Activated T-helper 1 cell treated with anti-CD3 and anti-CD28 coated beads, Interleukin-12 subunit alpha, Interleukin-12 subunit beta, Interleukin-2, Interleukin-4 antibody, amounts not matched to agents 30 ng/mL and 10 ng/mL and 1 ng/mL, durations not matched to agents 14 hours and 24 hours and 36 hours (primary cell): ENCODE results near the gene SENP1. TPM values are rescaled to one million over a fixed set of nuclear protein-coding genes. Genes with fewer than 3 reads are reported as not detected.

Experiments used
- DNase-seq: peaks from one replicate; pipeline ENCODE4 v3.0.0; 2021; ENCODE audit warnings: low spot score
- H3K27ac Mint-ChIP-seq: one replicate; pipeline ENCODE4 v1.8.0; 2021; ENCODE audit warnings: mild to moderate bottlenecking, mixed read lengths
- H3K27me3 Mint-ChIP-seq: one replicate; pipeline ENCODE4 v1.8.0; 2022; ENCODE audit warnings: mild to moderate bottlenecking, moderate library complexity, mixed read lengths; ENCODE audit not compliant: insufficient read depth
- H3K36me3 Mint-ChIP-seq: one replicate; pipeline ENCODE4 v1.8.0; 2021; ENCODE audit warnings: low read depth, mixed read lengths
- H3K4me1 Mint-ChIP-seq: one replicate; pipeline ENCODE4 v1.8.0; 2021; ENCODE audit warnings: low read depth, mixed read lengths
- H3K4me3 Mint-ChIP-seq: one replicate; pipeline ENCODE4 v1.8.0; 2021; ENCODE audit warnings: mild to moderate bottlenecking, moderate library complexity, mixed read lengths
- H3K9me3 Mint-ChIP-seq: one replicate; pipeline ENCODE4 v1.8.0; 2021; ENCODE audit warnings: mixed read lengths
- intact Hi-C: fragments of 100-400 bp; cut with micrococcal nuclease; formaldehyde crosslinking; loops from one replicate; pipeline ENCODE4 v1.15.1; 2024
- total RNA-seq: library from RNA; stranded (reverse); gene quantifications from 2 replicates; pipeline ENCODE4 v1.2.3, GENCODE V29; 2022

SENP1 gene
- total RNA-seq, result 51.3 and 52.2 TPM in 2 replicates

GRCh38 chr12:48105867-48106680 lies at the start of gene SENP1:
SENP1 (minus strand) TSS chr12:48106079; CDS start chr12:48101472, 4,607 bp downstream.
- DNase-seq, result peak; percentile 87
- Mint-ChIP-seq H3K36me3 (peaks cover 8% of the 10 kb centered on the region), H3K9me3 (no peaks in the 10 kb centered on the region), H3K27ac (peak within 1 kb of the TSS; percentile 96), H3K4me3 (peak within 1 kb of the TSS; percentile 97), H3K27me3 (peaks cover 5% of the 10 kb centered on the region), H3K4me1 (peaks cover 48% of the 10 kb centered on the region)
- intact Hi-C loops, result loop anchor here (1.0 to 10.0 kb wide), 12 partner anchors 13 to 709 kb away; partner anchors contain the start of genes ASB8, CACNB3, CCDC184 and CCNT1

GRCh38 chr12:48151103-48151771 lies 45.4 kb upstream of the SENP1 start:
- Mint-ChIP-seq H3K27ac (no peak overlapping the region), H3K27me3 (no peaks in the 10 kb centered on the region), H3K4me1 (peaks cover 2% of the 10 kb centered on the region), H3K9me3 (no peaks in the 10 kb centered on the region), H3K4me3 (no peak overlapping the region), H3K36me3 (peaks cover 36% of the 10 kb centered on the region)
- intact Hi-C loops, result no loop called here
- no peak for DNase-seq

- no peaks in the 10 kb centered on the region for H3K9me3 Mint-ChIP-seq
- no peaks in the 10 kb centered on the region for H3K4me1 Mint-ChIP-seq
- intact Hi-C loops, result no loop called here
- no peak overlapping the region for H3K27ac Mint-ChIP-seq
- peaks cover 35% of the 10 kb centered on the region for H3K36me3 Mint-ChIP-seq
- H3K27me3 Mint-ChIP-seq, result no peaks in the 10 kb centered on the region
- H3K4me3 Mint-ChIP-seq, result no peak overlapping the region
- no peak for DNase-seq
Observed at GRCh38 chr12:48145981-48146380, 40.1 kb upstream of the SENP1 start.

- peaks cover 26% of the 10 kb centered on the region for H3K36me3 Mint-ChIP-seq
- H3K27ac Mint-ChIP-seq, result no peak overlapping the region
- no peak overlapping the region for H3K4me3 Mint-ChIP-seq
- no peaks in the 10 kb centered on the region for H3K9me3 Mint-ChIP-seq
- H3K4me1 Mint-ChIP-seq, result no peaks in the 10 kb centered on the region
- no peaks in the 10 kb centered on the region for H3K27me3 Mint-ChIP-seq
- DNase-seq, result no peak
- intact Hi-C loops, result no loop called here
Observed at GRCh38 chr12:48143898-48144297, 38.0 kb upstream of the SENP1 start.

GRCh38 chr12:48142818-48143674 lies 37.2 kb upstream of the SENP1 start:
- no peaks in the 10 kb centered on the region for H3K27me3 Mint-ChIP-seq
- H3K9me3 Mint-ChIP-seq, result no peaks in the 10 kb centered on the region
- DNase-seq, result no peak
- H3K27ac Mint-ChIP-seq, result no peak overlapping the region
- intact Hi-C loops, result no loop called here
- H3K36me3 Mint-ChIP-seq, result peaks cover 25% of the 10 kb centered on the region
- no peak overlapping the region for H3K4me3 Mint-ChIP-seq
- no peaks in the 10 kb centered on the region for H3K4me1 Mint-ChIP-seq

GRCh38 chr12:48135027-48135426 lies 29.1 kb upstream of the SENP1 start:
- Mint-ChIP-seq H3K27me3 (no peaks in the 10 kb centered on the region), H3K27ac (no peak overlapping the region), H3K36me3 (peaks cover 9% of the 10 kb centered on the region), H3K4me1 (no peaks in the 10 kb centered on the region), H3K4me3 (no peak overlapping the region), H3K9me3 (no peaks in the 10 kb centered on the region)
- intact Hi-C loops, result no loop called here
- DNase-seq, result no peak

GRCh38 chr12:48132826-48133225 lies 26.9 kb upstream of the SENP1 start:
- intact Hi-C loops, result no loop called here
- peaks cover 9% of the 10 kb centered on the region for H3K36me3 Mint-ChIP-seq
- no peaks in the 10 kb centered on the region for H3K4me1 Mint-ChIP-seq
- DNase-seq, result no peak
- no peak overlapping the region for H3K4me3 Mint-ChIP-seq
- no peaks in the 10 kb centered on the region for H3K9me3 Mint-ChIP-seq
- H3K27me3 Mint-ChIP-seq, result no peaks in the 10 kb centered on the region
- H3K27ac Mint-ChIP-seq, result no peak overlapping the region

GRCh38 chr12:48131517-48131916 lies 25.6 kb upstream of the SENP1 start:
- DNase-seq, result no peak
- intact Hi-C loops, result no loop called here
- peaks cover 16% of the 10 kb centered on the region for H3K36me3 Mint-ChIP-seq
- H3K9me3 Mint-ChIP-seq, result no peaks in the 10 kb centered on the region
- H3K27ac Mint-ChIP-seq, result no peak overlapping the region
- no peaks in the 10 kb centered on the region for H3K27me3 Mint-ChIP-seq
- H3K4me3 Mint-ChIP-seq, result no peak overlapping the region
- no peaks in the 10 kb centered on the region for H3K4me1 Mint-ChIP-seq

- H3K27me3 Mint-ChIP-seq, result no peaks in the 10 kb centered on the region
- no peaks in the 10 kb centered on the region for H3K4me1 Mint-ChIP-seq
- intact Hi-C loops, result no loop called here
- H3K36me3 Mint-ChIP-seq, result peaks cover 21% of the 10 kb centered on the region
- H3K9me3 Mint-ChIP-seq, result no peaks in the 10 kb centered on the region
- DNase-seq, result no peak
- no peak overlapping the region for H3K27ac Mint-ChIP-seq
- no peak overlapping the region for H3K4me3 Mint-ChIP-seq
Observed at GRCh38 chr12:48129376-48129775, 23.5 kb upstream of the SENP1 start.

- no peaks in the 10 kb centered on the region for H3K27me3 Mint-ChIP-seq
- no peaks in the 10 kb centered on the region for H3K4me1 Mint-ChIP-seq
- no peak overlapping the region for H3K4me3 Mint-ChIP-seq
- H3K27ac Mint-ChIP-seq, result no peak overlapping the region
- DNase-seq, result no peak
- H3K36me3 Mint-ChIP-seq, result peaks cover 19% of the 10 kb centered on the region
- intact Hi-C loops, result no loop called here
- no peaks in the 10 kb centered on the region for H3K9me3 Mint-ChIP-seq
Observed at GRCh38 chr12:48128800-48129199, 22.9 kb upstream of the SENP1 start.

- Mint-ChIP-seq H3K36me3 (peaks cover 19% of the 10 kb centered on the region), H3K27ac (no peak overlapping the region), H3K4me1 (no peaks in the 10 kb centered on the region), H3K4me3 (no peak overlapping the region), H3K9me3 (no peaks in the 10 kb centered on the region), H3K27me3 (no peaks in the 10 kb centered on the region)
- DNase-seq, result no peak
- intact Hi-C loops, result no loop called here
Observed at GRCh38 chr12:48126953-48127630, 21.2 kb upstream of the SENP1 start.

- H3K27ac Mint-ChIP-seq, result no peak overlapping the region
- intact Hi-C loops, result no loop called here
Observed at GRCh38 chr12:48125985-48126384, 20.1 kb upstream of the SENP1 start.

More at GRCh38 chr12:48125985-48126384, 20.1 kb upstream of the SENP1 start:
- DNase-seq, result no peak
- H3K4me1 Mint-ChIP-seq, result no peaks in the 10 kb centered on the region
- no peaks in the 10 kb centered on the region for H3K27me3 Mint-ChIP-seq
- no peak overlapping the region for H3K4me3 Mint-ChIP-seq
- H3K36me3 Mint-ChIP-seq, result peaks cover 19% of the 10 kb centered on the region
- no peaks in the 10 kb centered on the region for H3K9me3 Mint-ChIP-seq
